ENCODE data around the gene UTS2B.
A peak's percentile ranks its signal among the peaks of the same experiment; 100 is the strongest.

UTS2B gene

DNA sequence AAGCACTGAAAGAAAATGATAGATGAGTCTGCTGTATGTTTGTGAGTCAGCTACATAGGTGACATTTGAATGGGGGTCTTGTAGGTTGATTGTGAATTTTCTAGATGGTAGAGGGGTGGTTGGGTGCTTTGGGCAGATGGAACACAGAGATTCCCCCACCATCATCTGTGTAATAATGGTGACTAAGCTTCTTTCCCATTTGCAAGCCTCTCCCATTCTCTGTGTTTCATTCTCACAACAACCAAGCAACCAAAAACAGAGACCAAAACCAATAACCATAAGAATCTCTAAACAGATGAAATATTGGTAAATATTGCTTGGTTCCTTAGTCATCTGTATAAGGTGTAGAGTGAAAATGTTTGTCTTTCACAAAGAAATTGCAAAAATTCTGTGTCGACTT, 17.8 kb upstream of the UTS2B start:
- H3K4me3 Mint-ChIP-seq: no peak overlapping the region
- H3K27ac Mint-ChIP-seq: no peak overlapping the region
- no peak for DNase-seq
- no peaks in the 10 kb centered on the region for H3K36me3 Mint-ChIP-seq (ENCODE audit: low read depth)
- peaks cover 19% of the 10 kb centered on the region for H3K4me1 Mint-ChIP-seq
- no peaks in the 10 kb centered on the region for H3K27me3 Mint-ChIP-seq (ENCODE audit: low read depth, poor library complexity)
- TF ChIP-seq, protein P1, sequence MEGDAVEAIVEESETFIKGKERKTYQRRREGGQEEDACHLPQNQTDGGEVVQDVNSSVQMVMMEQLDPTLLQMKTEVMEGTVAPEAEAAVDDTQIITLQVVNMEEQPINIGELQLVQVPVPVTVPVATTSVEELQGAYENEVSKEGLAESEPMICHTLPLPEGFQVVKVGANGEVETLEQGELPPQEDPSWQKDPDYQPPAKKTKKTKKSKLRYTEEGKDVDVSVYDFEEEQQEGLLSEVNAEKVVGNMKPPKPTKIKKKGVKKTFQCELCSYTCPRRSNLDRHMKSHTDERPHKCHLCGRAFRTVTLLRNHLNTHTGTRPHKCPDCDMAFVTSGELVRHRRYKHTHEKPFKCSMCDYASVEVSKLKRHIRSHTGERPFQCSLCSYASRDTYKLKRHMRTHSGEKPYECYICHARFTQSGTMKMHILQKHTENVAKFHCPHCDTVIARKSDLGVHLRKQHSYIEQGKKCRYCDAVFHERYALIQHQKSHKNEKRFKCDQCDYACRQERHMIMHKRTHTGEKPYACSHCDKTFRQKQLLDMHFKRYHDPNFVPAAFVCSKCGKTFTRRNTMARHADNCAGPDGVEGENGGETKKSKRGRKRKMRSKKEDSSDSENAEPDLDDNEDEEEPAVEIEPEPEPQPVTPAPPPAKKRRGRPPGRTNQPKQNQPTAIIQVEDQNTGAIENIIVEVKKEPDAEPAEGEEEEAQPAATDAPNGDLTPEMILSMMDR (IDR thresholded peaks at IDR 0.05): no peak
- no peaks in the 10 kb centered on the region for H3K9me3 Mint-ChIP-seq

DNA sequence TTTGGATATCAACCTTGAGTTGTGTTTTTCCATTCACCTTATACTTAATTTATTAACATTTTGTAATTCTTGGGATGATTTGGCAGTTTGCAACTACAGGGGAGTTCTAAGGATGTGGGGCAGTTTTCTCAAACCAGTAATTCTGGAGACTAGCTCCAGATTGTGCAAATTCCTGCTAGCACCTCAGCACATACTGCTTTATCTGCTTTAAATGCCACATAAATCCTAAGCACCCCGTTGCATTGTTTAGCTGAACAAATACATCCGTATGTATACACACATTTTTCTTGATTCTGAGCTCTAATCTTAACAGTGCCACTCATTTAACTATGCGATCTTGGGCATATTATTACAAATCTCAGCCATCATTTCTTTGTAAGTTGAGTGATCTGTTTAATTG, 16.9 kb upstream of the UTS2B start:
- Mint-ChIP-seq H3K27me3 (ENCODE audit: low read depth, poor library complexity) (no peaks in the 10 kb centered on the region), H3K36me3 (ENCODE audit: low read depth) (no peaks in the 10 kb centered on the region), H3K4me3 (no peak overlapping the region), H3K27ac (no peak overlapping the region), H3K4me1 (peaks cover 22% of the 10 kb centered on the region), H3K9me3 (no peaks in the 10 kb centered on the region)
- TF ChIP-seq, protein P1 (IDR thresholded peaks at IDR 0.05): no peak
- no peak for DNase-seq

DNA sequence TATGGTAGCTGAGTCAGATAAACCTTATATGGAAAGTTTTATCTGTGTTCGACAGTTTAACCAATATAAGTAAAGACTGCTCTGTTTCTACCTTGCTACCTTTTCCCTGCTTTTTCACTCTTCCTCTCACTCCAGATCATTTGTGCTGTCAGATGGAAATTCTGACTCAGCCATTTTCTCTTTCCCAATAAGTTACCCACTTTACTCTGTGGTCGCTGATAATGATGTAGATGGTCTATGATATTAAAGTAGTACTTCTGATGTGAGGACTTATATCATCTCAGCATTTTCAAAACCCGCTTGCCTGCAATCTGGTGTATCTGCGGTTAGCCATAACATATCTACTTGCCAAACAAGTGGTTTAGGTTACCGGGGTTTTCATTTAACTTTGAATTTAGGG, 15.0 kb upstream of the UTS2B start:
- Mint-ChIP-seq H3K27me3 (ENCODE audit: low read depth, poor library complexity) (no peaks in the 10 kb centered on the region), H3K36me3 (ENCODE audit: low read depth) (no peaks in the 10 kb centered on the region), H3K9me3 (no peaks in the 10 kb centered on the region), H3K4me1 (peaks cover 15% of the 10 kb centered on the region), H3K4me3 (no peak overlapping the region), H3K27ac (no peak overlapping the region)
- TF ChIP-seq, protein P1 (IDR thresholded peaks at IDR 0.05): no peak
- DNase-seq: no peak

DNA sequence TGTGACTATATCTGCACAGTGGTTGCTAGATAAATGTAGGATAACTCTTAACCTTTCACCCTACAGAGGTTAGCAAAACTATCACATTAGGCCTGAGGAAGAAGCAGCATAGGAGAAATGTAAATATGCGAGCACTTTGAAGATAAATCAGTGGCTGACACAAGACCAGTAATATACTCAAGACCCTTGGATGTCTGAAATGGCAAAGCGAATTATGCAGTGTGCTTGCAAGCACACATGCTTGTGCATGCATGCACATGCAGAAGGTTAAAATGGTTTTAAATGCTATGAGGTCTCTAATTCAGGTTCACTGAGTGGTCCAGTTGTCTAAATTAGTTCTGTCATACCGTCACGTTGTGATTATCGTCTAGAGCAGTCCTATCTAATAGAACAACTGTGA, 13.6 kb upstream of the UTS2B start:
- Mint-ChIP-seq H3K36me3 (ENCODE audit: low read depth) (no peaks in the 10 kb centered on the region), H3K4me1 (peaks cover 13% of the 10 kb centered on the region), H3K27me3 (ENCODE audit: low read depth, poor library complexity) (no peaks in the 10 kb centered on the region), H3K9me3 (no peaks in the 10 kb centered on the region), H3K27ac (peak overlapping the region; percentile 38), H3K4me3 (no peak overlapping the region)
- TF ChIP-seq, protein P1 (IDR thresholded peaks at IDR 0.05): no peak
- DNase-seq: no peak

DNA sequence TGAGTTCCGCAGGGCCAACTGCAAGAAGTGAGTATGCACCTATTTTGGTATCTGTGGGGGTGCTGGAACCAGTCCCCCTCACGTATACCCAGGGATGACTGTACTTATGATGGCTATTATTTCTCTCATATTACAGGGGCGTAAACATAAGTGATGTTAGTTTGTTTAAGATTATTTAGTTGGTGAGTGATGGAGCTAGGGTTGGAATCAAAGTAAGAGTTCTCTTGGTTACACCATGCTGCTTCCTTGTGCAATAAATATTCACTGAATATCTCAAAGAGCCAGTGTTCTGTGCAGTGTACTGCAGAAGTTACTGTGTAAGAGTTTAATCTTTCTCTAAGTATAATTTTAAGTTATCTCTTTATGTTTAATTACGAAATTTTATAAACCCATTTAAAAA, 12.8 kb upstream of the UTS2B start:
- peak overlapping the region; percentile 76 for H3K27ac Mint-ChIP-seq
- no peaks in the 10 kb centered on the region for H3K27me3 Mint-ChIP-seq (ENCODE audit: low read depth, poor library complexity)
- no peak for DNase-seq
- H3K9me3 Mint-ChIP-seq: no peaks in the 10 kb centered on the region
- H3K36me3 Mint-ChIP-seq (ENCODE audit: low read depth): no peaks in the 10 kb centered on the region
- no peak overlapping the region for H3K4me3 Mint-ChIP-seq
- peaks cover 13% of the 10 kb centered on the region for H3K4me1 Mint-ChIP-seq
- TF ChIP-seq, protein P1 (IDR thresholded peaks at IDR 0.05): no peak

DNA sequence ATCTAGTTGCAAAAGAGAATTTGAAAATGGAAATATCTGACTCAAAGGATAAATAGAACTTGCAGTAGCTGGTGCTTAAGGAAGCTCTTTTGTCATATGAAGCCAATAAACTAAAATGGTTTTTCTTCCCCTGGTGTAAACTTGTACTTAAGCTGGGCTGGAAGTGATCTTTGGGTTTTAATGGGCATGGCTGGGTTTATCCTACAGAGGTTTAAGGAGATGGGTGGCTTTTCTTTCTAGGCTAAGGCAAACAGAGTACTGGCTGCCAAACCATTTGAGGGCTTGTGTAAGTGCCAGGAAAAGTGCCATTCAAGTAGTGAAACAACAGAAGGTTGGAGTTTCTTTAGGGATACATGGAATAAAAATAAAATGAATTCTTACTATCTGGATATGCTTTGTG, 12.1 kb upstream of the UTS2B start:
- H3K9me3 Mint-ChIP-seq: no peaks in the 10 kb centered on the region
- H3K27ac Mint-ChIP-seq: no peak overlapping the region
- no peak overlapping the region for H3K4me3 Mint-ChIP-seq

More for the DNA sequence above, 12.1 kb upstream of the UTS2B start:
- TF ChIP-seq, protein P1 (IDR thresholded peaks at IDR 0.05): no peak
- no peaks in the 10 kb centered on the region for H3K27me3 Mint-ChIP-seq (ENCODE audit: low read depth, poor library complexity)
- no peak for DNase-seq
- peaks cover 13% of the 10 kb centered on the region for H3K4me1 Mint-ChIP-seq
- no peaks in the 10 kb centered on the region for H3K36me3 Mint-ChIP-seq (ENCODE audit: low read depth)
